ENCODE data around the gene PLEKHG4B. TPM values are rescaled to one million over a fixed set of nuclear protein-coding genes. Genes with fewer than 3 reads are reported as not detected.
A peak's percentile ranks its signal among the peaks of the same experiment; 100 is the strongest.
"Not testable (repeated sequence)": the region's sequence is repeated elsewhere in the genome, so short reads cannot be mapped to it uniquely, and the experiment has no call there.

PLEKHG4B gene
- total RNA-seq, 1 donor from 2014 or later = 70.0 TPM

DNA sequence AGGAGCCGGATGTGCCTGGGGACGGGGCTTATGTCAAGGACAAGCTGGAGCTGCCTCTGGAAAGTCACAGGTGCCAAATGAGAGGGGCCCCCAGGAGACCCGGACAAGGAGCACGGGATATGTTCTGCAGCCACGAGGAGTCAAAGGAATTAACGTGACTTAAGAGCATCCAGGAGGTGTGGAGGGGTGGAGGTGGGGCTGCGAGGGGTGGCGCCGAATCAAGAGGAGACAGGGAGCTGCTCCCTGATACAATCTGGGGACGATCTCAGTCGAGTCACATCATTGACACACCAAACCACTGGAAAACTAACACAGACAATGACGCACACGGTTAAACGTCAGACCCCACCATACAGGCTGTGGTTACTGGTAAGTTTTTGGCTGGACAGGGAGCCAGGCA lies 115.6 kb downstream of the PLEKHG4B start:
- Mint-ChIP-seq H3K27ac (peak overlapping the region; percentile 39), H3K27me3 (ENCODE audit: low read depth) (no peaks in the 10 kb centered on the region), H3K36me3 (peaks cover 16% of the 10 kb centered on the region), H3K4me3 (no peak overlapping the region), H3K9me3 (no peaks in the 10 kb centered on the region), H3K4me1 (peaks cover 6% of the 10 kb centered on the region)
- TF ChIP-seq, protein P1, sequence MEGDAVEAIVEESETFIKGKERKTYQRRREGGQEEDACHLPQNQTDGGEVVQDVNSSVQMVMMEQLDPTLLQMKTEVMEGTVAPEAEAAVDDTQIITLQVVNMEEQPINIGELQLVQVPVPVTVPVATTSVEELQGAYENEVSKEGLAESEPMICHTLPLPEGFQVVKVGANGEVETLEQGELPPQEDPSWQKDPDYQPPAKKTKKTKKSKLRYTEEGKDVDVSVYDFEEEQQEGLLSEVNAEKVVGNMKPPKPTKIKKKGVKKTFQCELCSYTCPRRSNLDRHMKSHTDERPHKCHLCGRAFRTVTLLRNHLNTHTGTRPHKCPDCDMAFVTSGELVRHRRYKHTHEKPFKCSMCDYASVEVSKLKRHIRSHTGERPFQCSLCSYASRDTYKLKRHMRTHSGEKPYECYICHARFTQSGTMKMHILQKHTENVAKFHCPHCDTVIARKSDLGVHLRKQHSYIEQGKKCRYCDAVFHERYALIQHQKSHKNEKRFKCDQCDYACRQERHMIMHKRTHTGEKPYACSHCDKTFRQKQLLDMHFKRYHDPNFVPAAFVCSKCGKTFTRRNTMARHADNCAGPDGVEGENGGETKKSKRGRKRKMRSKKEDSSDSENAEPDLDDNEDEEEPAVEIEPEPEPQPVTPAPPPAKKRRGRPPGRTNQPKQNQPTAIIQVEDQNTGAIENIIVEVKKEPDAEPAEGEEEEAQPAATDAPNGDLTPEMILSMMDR (IDR thresholded peaks at IDR 0.05; ENCODE audit: unreplicated experiment) = no peak
- DNase-seq (ENCODE audit: low spot score in 2 of 2, unreplicated experiment in 2 of 2) = no peak

DNA sequence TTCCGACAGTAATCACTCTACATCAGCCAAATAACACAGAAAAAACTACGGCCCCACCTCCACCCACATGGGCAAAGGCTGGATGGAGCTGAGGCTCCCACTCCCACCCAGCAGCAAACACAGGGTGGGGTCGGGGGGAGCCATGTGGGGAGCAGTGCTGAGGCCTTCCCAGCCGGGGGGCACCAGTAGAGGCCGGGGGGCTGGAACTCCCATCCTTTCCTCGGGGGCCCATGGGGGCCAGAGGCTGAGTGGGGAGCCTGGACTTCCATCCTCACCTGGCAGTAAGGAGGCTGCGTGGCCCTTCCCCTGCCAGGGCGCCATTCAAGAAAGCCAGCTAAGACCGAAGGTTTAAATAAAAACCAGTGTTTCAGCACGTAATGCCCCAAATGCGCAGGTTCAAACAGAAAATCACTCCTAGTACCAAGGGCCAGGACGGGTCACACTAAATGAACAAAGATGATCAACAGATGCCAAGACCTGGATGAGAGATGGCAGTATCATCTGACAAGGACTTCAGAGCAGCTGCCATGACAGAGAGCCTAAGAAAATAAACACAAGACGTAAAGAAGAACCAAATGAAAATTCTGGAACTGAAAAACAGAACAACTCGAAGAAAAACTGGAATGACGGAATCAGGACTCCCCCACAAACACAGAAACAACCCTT lies 116.6 kb downstream of the PLEKHG4B start:
- no peak overlapping the region for H3K4me3 Mint-ChIP-seq
- peaks cover 6% of the 10 kb centered on the region for H3K4me1 Mint-ChIP-seq
- H3K9me3 Mint-ChIP-seq = no peaks in the 10 kb centered on the region
- no peak for DNase-seq (ENCODE audit: low spot score in 2 of 2, unreplicated experiment in 2 of 2)
- no peak overlapping the region for H3K27ac Mint-ChIP-seq
- H3K27me3 Mint-ChIP-seq (ENCODE audit: low read depth) = no peaks in the 10 kb centered on the region
- TF ChIP-seq, protein P1 (IDR thresholded peaks at IDR 0.05; ENCODE audit: unreplicated experiment) = no peak
- H3K36me3 Mint-ChIP-seq = peaks cover 15% of the 10 kb centered on the region

DNA sequence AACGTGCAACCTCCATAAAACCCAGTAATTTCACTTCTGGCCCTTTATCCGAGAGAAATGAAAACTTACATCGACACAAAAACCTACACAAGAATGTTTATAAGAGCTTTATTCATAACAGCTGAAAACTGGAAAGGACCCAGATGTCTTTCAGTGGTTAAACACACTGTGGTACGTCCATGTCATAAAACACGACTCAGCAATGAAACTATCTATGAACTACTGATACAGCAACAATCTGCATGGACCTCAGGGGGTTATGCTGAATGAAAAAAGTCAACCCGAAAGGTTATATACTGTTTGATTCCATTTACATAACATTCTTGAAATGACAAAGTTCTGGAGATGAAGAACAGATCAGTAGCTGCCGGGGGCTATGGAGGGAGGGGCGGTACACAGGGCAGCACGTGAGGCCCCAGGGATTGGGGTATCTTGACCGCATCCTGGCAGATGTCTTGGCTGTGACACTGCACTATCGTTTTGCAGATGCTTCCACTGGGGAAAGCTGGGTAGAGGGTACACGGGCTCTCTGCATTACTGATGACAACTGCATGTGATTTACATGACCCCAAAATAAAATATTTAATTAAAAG lies 121.9 kb downstream of the PLEKHG4B start:
- TF ChIP-seq, protein P1 (IDR thresholded peaks at IDR 0.05; ENCODE audit: unreplicated experiment) = no peak
- no peak overlapping the region for H3K27ac Mint-ChIP-seq
- no peaks in the 10 kb centered on the region for H3K9me3 Mint-ChIP-seq
- no peak for DNase-seq (ENCODE audit: low spot score in 2 of 2, unreplicated experiment in 2 of 2)
- H3K4me1 Mint-ChIP-seq = peaks cover 13% of the 10 kb centered on the region
- no peak overlapping the region for H3K4me3 Mint-ChIP-seq
- H3K36me3 Mint-ChIP-seq = peaks cover 13% of the 10 kb centered on the region
- no peaks in the 10 kb centered on the region for H3K27me3 Mint-ChIP-seq (ENCODE audit: low read depth)

DNA sequence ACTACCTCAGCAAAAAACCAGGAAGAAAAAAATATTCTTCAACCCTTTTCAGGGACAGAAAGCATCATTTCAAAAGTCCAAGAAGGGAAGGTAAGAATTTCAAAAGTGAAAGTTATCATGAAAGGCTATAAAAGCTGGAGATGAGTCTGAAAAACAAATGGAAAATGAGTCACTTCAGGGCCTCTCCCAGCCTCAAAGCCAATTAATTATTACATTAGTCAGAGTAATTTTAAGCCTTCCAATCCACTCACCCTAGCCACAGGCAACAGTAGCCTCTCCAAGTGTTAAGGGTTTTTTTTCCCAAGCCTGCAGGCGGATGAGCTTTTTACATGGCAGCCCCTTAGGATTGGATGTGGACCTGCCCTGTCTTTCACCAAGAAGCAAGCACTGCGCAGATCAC lies 123.3 kb downstream of the PLEKHG4B start:
- H3K4me3 Mint-ChIP-seq; H3K27me3 Mint-ChIP-seq (ENCODE audit: low read depth); H3K9me3 Mint-ChIP-seq; DNase-seq (ENCODE audit: low spot score in 2 of 2, unreplicated experiment in 2 of 2): not testable (repeated sequence)
- Mint-ChIP-seq H3K4me1 (peaks cover 27% of the 10 kb centered on the region), H3K27ac (peak overlapping the region; percentile 66), H3K36me3 (peaks cover 13% of the 10 kb centered on the region)

DNA sequence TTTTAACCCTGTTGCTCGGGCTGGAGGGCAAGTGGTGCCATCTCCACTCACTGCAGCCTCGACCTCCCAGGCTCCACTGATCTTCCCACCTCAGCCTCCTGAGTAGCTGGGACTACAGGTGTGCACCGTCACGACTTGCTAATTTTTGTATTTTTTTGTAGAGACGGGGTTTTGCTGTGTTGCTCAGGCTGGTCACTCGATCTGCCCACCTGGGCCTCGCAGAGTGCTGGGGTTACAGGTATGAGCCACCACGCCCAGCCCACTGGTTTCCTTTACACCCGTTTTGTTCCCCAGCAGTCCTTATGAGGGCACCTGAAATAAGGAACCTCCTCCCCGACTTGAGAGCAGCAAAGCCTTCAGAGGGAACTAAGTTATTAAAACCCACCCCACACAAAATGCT lies 124.1 kb downstream of the PLEKHG4B start:
- H3K9me3 Mint-ChIP-seq; H3K4me3 Mint-ChIP-seq; H3K27ac Mint-ChIP-seq; DNase-seq (ENCODE audit: low spot score in 2 of 2, unreplicated experiment in 2 of 2); H3K27me3 Mint-ChIP-seq (ENCODE audit: low read depth): not testable (repeated sequence)
- Mint-ChIP-seq H3K36me3 (peaks cover 13% of the 10 kb centered on the region), H3K4me1 (peaks cover 31% of the 10 kb centered on the region)

DNA sequence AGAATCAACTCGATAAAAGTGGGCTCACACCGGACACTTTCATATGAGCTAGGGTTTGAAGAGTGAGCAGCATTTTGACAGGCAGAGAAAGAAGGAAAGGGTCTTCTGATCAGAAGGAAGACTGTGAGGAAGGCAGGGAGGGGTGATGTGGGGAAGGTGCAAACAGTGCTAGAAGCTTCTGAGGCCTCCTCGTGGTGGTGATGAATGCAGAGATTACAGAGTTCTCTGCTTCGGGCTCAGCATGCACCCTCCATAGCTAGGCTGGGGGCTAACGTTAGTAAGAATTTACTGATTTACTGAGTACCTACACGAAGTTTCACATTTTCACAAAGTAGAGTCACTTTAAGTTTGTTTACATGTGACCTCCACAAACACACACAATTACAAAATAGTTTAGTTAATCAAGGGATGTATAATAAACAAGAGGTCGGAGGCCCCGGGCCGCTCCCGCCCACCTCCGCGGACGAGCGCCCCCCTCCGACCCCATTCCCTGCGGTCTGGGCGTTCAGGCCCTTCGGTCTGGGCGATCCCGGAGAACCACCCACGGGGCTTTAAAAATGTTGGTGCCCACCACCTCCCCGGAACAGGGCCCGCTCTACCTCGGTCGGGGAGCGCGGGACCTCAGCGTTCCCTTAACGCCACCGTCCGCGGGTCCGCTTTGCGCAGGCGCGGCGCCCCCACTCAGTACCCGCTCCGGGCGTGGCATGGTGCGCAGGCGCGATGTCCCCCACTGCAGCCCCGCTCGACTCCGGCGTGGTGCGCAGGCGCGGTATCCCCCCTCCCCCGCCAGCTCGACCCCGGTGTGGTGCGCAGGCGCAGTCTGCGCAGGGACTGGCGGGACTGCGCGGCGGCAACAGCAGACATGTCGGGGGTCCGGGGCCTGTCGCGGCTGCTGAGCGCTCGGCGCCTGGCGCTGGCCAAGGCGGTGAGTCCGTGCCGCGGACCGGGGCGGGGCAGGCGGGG lies 125.8 kb downstream of the PLEKHG4B start, which contains the start of the genes CCDC127 and SDHA:
Gene CCDC127 (minus strand): TSS at position 660 of the 963 bp plus-strand sequence. CDS start 1,304 bp downstream, outside the sequence.
Gene SDHA (plus strand): TSS at position 827 of the 963 bp plus-strand sequence. CDS start 36 bp downstream, at position 863.
- Mint-ChIP-seq H3K4me3 (peak within 1 kb of the TSS; percentile 92), H3K27ac (peak within 1 kb of the TSS; percentile 93), H3K4me1 (peaks cover 35% of the 10 kb centered on the region), H3K36me3 (peaks cover 13% of the 10 kb centered on the region)
- not testable (repeated sequence) for H3K9me3 Mint-ChIP-seq; H3K27me3 Mint-ChIP-seq (ENCODE audit: low read depth)
- peak; percentile 99 to 100 for DNase-seq (ENCODE audit: low spot score in 2 of 2, unreplicated experiment in 2 of 2)
